Measurements from ENCODE around the gene FAM53B.

DNA sequence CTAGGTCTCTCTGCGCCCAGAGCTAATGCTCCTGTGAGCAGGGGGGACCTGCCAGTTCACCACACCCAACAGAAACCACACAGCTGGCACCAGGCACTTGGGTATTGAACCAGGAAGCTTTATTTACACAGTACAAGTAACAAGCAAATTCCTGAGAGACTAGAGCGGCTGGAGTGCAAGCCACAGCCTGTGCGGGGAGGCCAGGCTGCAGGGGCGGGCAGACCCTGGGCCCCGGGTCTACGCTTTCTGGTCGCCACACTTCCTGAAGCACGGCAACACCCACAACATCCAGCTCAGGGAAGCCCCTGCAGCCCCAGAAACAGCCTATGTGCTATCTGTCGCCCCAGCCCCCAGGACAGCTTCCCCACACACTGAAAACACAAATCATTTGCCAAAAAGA, 125.0 kb downstream of the FAM53B start:
- TF ChIP-seq, protein P1, sequence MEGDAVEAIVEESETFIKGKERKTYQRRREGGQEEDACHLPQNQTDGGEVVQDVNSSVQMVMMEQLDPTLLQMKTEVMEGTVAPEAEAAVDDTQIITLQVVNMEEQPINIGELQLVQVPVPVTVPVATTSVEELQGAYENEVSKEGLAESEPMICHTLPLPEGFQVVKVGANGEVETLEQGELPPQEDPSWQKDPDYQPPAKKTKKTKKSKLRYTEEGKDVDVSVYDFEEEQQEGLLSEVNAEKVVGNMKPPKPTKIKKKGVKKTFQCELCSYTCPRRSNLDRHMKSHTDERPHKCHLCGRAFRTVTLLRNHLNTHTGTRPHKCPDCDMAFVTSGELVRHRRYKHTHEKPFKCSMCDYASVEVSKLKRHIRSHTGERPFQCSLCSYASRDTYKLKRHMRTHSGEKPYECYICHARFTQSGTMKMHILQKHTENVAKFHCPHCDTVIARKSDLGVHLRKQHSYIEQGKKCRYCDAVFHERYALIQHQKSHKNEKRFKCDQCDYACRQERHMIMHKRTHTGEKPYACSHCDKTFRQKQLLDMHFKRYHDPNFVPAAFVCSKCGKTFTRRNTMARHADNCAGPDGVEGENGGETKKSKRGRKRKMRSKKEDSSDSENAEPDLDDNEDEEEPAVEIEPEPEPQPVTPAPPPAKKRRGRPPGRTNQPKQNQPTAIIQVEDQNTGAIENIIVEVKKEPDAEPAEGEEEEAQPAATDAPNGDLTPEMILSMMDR (IDR thresholded peaks at IDR 0.05): no peak
- no peak for TF ChIP-seq POLR2A (IDR thresholded peaks at IDR 0.05)

Data from Peyer's patch (tissue), 4 donors.